A673 (cell line): ENCODE measurements around the gene KEAP1. TPM values are rescaled to one million over a fixed set of nuclear protein-coding genes. Genes with fewer than 3 reads are reported as not detected.

Experiments used
- BruUV-seq: library from RNA; stranded (reverse); fragments of 400-500 nt; replicated peaks from 2 replicates; lab custom pipeline; 2021; lab: Mats Ljungman, UMichigan
- CTCF ChIA-PET: fragments of 300-600 bp; sonication (Branson Sonifier 250); formaldehyde crosslinking; loops from one replicate; lab custom pipeline; 2022; ENCODE audit warnings: antibody characterized with exemption; lab: Charles Lee
- POLR2A ChIA-PET: fragments of 300-600 bp; sonication (Branson Sonifier 250); formaldehyde crosslinking; loops from one replicate; lab custom pipeline; 2022; ENCODE audit warnings: antibody characterized with exemption; ENCODE audit not compliant: low non-redundant PET; lab: Charles Lee
- DNase-seq: peaks from one replicate; pipeline ENCODE4 v3.0.0-alpha.2; 2015; ENCODE audit warnings: low spot score
- H3K27ac ChIP-seq: fragments of 200-600 bp; sonication (generic); 2 replicates; pipeline ENCODE4 v1.5.1; 2016; ENCODE audit warnings: mixed run types, low read depth, mild to moderate bottlenecking, mixed read lengths, antibody characterized with exemption, low read length; ENCODE audit not compliant: poor library complexity, severe bottlenecking
- H3K27me3 ChIP-seq: fragments of 200-600 bp; sonication (generic); replicated peaks from 2 replicates; pipeline ENCODE4 v1.6.1; 2017; ENCODE audit warnings: mixed run types, low read depth, mild to moderate bottlenecking, mixed read lengths, antibody characterized with exemption, low read length; ENCODE audit not compliant: insufficient read depth, poor library complexity
- H3K36me3 ChIP-seq: fragments of 200-600 bp; sonication (generic); 2 replicates; pipeline ENCODE4 v1.6.1; 2016; ENCODE audit warnings: mixed run types, mild to moderate bottlenecking, mixed read lengths, antibody characterized with exemption, low read length; ENCODE audit not compliant: insufficient read depth, poor library complexity, severe bottlenecking
- H3K4me1 ChIP-seq: fragments of 200-600 bp; sonication (generic); 2 replicates; pipeline ENCODE4 v1.6.1; 2017; ENCODE audit warnings: mixed run types, mild to moderate bottlenecking, mixed read lengths, antibody characterized with exemption, low read length; ENCODE audit not compliant: insufficient read depth, poor library complexity, severe bottlenecking
- H3K4me3 ChIP-seq: fragments of 200-600 bp; sonication (generic); 2 replicates; pipeline ENCODE4 v1.5.1; 2016; ENCODE audit warnings: low read depth, mixed run types, mild to moderate bottlenecking, mixed read lengths, low read length; ENCODE audit not compliant: poor library complexity, severe bottlenecking
- H3K9me3 ChIP-seq: fragments of 200-600 bp; sonication (generic); 2 replicates; pipeline ENCODE4 v1.6.1; 2016; ENCODE audit warnings: mixed run types, low read depth, mild to moderate bottlenecking, mixed read lengths, antibody characterized with exemption, low read length; ENCODE audit not compliant: poor library complexity, severe bottlenecking
- CTCF ChIP-seq: fragments of 300-800, 200-600 bp; sonication (generic); conservative IDR thresholded peaks from 2 replicates; pipeline ENCODE4 v1.5.1; 2017; ENCODE audit warnings: low read depth, mild to moderate bottlenecking, antibody characterized with exemption, low read length, moderate library complexity, mixed read lengths
- EZH2 ChIP-seq: fragments of 200-600 bp; sonication (generic); IDR thresholded peaks from 2 replicates; pipeline ENCODE4 v1.6.1; 2017; ENCODE audit warnings: borderline replicate concordance, low read depth, mild to moderate bottlenecking, mixed read lengths, antibody characterized with exemption, low read length; ENCODE audit not compliant: poor library complexity, severe bottlenecking
- intact Hi-C: fragments of 100-400 bp; cut with micrococcal nuclease; formaldehyde crosslinking; loops from one replicate; pipeline ENCODE4 v1.10.0; 2022; ENCODE audit not compliant: unreplicated experiment
- total RNA-seq: library from RNA; stranded (reverse); gene quantifications from 2 replicates; pipeline ENCODE4 v1.2.3, GENCODE V29; 2021

KEAP1 gene
- total RNA-seq, 1 experiment from 2014 or later = 112 TPM

GRCh38 chr19:10523135-10523636 is 20.0 kb upstream of the KEAP1 start:
- DNase-seq = no peak
- ChIA-PET POLR2A (no interaction called here), CTCF (interaction anchor here (0.6 kb wide), 1 partner anchor 43 kb away, joined by 4 read pairs; the partner anchor contains the start of gene KRI1)
- intact Hi-C loops = no loop called here
- Histone ChIP-seq H3K4me3 (no peak overlapping the region), H3K9me3 (no peaks in the 10 kb centered on the region), H3K4me1 (no peaks in the 10 kb centered on the region), H3K36me3 (no peaks in the 10 kb centered on the region), H3K27ac (no peak overlapping the region), H3K27me3 (no peaks in the 10 kb centered on the region)
- BruUV-seq = no TSS peak
- TF ChIP-seq CTCF (no peak), EZH2 (no peak)

DNA sequence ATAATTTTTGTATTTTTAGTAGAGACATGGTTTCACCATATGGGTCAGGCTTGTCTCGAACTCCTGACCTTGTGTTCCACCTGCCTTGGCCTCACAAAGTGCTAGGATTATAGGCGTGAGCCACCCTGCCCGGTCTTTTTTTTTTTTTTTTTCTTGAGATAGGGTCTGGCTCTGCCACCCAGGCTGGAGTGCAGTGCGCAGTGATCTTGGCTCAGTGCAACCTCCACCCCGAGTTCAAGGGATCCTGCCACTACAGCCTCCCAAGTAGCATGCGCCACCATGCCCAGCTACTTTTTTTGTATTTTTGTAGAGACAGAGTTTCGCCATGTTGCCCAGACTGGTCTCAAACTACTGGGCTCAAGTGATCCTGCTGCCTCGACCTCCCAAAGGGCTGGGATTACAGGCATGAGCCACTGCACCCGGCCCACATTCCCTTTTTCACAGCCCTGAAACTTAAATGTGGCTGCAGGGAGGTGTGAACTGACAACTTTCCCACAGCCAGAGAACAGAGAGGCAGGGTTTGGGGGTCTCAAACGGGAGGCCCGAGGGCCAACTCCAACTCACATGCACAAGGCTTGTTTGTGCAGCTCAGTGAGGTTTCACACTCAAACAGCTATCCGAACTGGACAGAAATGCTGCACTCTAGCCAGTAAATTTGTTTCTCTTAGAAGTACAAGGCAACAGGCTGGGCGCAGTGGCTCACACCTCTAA is 18.5 kb upstream of the KEAP1 start:
- DNase-seq = no peak
- POLR2A ChIA-PET = no interaction called here
- H3K4me1 ChIP-seq = no peaks in the 10 kb centered on the region
- H3K27ac ChIP-seq = no peak overlapping the region
- H3K36me3 ChIP-seq = no peaks in the 10 kb centered on the region
- TF ChIP-seq EZH2 (no peak), CTCF (no peak)
- H3K9me3 ChIP-seq = no peaks in the 10 kb centered on the region
- no TSS peak for BruUV-seq
- no peak overlapping the region for H3K4me3 ChIP-seq
- no peaks in the 10 kb centered on the region for H3K27me3 ChIP-seq
- intact Hi-C loops = no loop called here
- CTCF ChIA-PET = interaction anchor here (0.6 kb wide), 2 partner anchors 30 to 118 kb away, joined by 5 to 6 read pairs; no protein-coding TSS in a partner anchor

DNA sequence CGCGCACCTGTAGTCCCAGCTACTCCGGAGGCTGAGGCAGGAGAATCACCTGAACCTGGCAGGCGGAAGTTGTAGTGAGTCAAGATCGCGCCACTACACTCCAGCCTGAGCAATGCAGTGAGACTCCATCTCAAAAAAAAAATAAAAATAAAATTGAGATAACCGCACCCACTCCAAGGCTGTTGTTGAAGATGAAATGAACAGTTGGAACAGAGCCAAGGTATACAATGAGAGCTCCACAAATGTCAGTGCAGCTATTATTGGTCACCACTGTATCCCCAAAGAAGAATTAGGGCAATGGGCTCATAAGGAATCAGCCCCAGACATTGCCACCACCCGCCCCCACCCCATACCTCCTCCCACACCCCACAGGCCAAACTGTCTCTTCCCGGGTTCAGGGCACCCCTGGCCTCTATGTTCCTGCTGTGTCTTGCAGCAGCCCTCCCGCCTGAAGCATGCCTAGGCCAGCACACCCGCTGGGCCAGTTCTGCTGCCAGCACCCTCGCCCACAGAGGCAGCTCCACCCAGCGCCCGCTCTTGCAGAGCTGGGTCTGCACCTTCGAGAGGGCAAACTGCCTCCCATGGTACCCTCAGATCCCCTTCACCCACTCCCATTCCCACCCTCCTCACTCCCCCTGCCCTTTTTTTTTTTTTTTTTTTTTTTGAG is 17.6 kb upstream of the KEAP1 start:
- no peaks in the 10 kb centered on the region for H3K9me3 ChIP-seq
- intact Hi-C loops = no loop called here
- H3K36me3 ChIP-seq = no peaks in the 10 kb centered on the region
- BruUV-seq = no TSS peak
- TF ChIP-seq CTCF (no peak), EZH2 (no peak)
- CTCF ChIA-PET = interaction anchor here (0.6 kb wide), 1 partner anchor 31 kb away, joined by 5 read pairs; no protein-coding TSS in a partner anchor
- no peak for DNase-seq
- H3K27me3 ChIP-seq = no peaks in the 10 kb centered on the region
- no peaks in the 10 kb centered on the region for H3K4me1 ChIP-seq
- H3K27ac ChIP-seq = no peak overlapping the region
- no peak overlapping the region for H3K4me3 ChIP-seq
- POLR2A ChIA-PET = interaction anchor here (0.7 kb wide), 1 partner anchor 209 kb away, joined by 6 read pairs; no protein-coding TSS in a partner anchor
